GM19025 (cell line): Measurements from ENCODE around the gene ACTA2.

Source experiments
- ATAC-seq: cut with Tn5 transposase; IDR thresholded peaks from one replicate; pipeline ENCODE4 v1.9.1; 2021; ENCODE audit warnings: mild to moderate bottlenecking, low read depth, moderate library complexity; ENCODE audit not compliant: unreplicated experiment

ACTA2 gene

GRCh38 chr10:88898727-88899126 is 53.8 kb downstream of the ACTA2 start:
- ATAC-seq, result no peak

- no peak for ATAC-seq
These were observed 55.3 kb downstream of the ACTA2 start for GRCh38 chr10:88896994-88897853.

- no peak for ATAC-seq
These were observed 56.1 kb downstream of the ACTA2 start for GRCh38 chr10:88896372-88896993.

GRCh38 chr10:88895250-88895649 is 57.3 kb downstream of the ACTA2 start:
- no peak for ATAC-seq

- no peak for ATAC-seq
These were observed 59.0 kb downstream of the ACTA2 start for GRCh38 chr10:88893611-88894010.

- ATAC-seq, result no peak
These were observed 60.2 kb downstream of the ACTA2 start for GRCh38 chr10:88892222-88892967.

GRCh38 chr10:88890681-88891381 is 61.7 kb downstream of the ACTA2 start:
- no peak for ATAC-seq

GRCh38 chr10:88889559-88890337 is 62.8 kb downstream of the ACTA2 start:
- peak; percentile 78 for ATAC-seq

- ATAC-seq, result no peak
These were observed 63.6 kb downstream of the ACTA2 start for GRCh38 chr10:88888810-88889445.

GRCh38 chr10:88886557-88886956 is 66.0 kb downstream of the ACTA2 start:
- no peak for ATAC-seq
